K562 (cell line): Measurements from ENCODE around the gene FBXO27. TPM values are rescaled to one million over a fixed set of nuclear protein-coding genes. Genes with fewer than 3 reads are reported as not detected.

Experiments
- EHMT2 ChIP-seq: fragments of 450-650 bp; IDR thresholded peaks from 2 replicates; pipeline ENCODE4 v1.6.1; 2018; ENCODE audit warnings: antibody characterized with exemption
- HMG20B ChIP-seq: fragments of 250-450 bp; sonication (Bioruptor Pico); IDR thresholded peaks from 2 replicates; pipeline ENCODE4 v1.5.0; 2021; ENCODE audit warnings: mild to moderate bottlenecking
- TSHZ1 ChIP-seq: fragments of 250-450 bp; sonication (Bioruptor Pico); IDR thresholded peaks from 2 replicates; pipeline ENCODE4 v1.4.0; 2020; ENCODE audit warnings: mild to moderate bottlenecking, moderate library complexity
- ZNF12 ChIP-seq: sonication (generic); formaldehyde crosslinking; IDR thresholded peaks from 2 replicates; pipeline ENCODE4 v1.4.0; 2020; ENCODE audit warnings: mild to moderate bottlenecking, missing genetic modification reagents
- ZNF408 ChIP-seq: fragments of 250-450 bp; sonication (Bioruptor Pico); IDR thresholded peaks from 2 replicates; pipeline ENCODE4 v1.4.0; 2020; ENCODE audit warnings: low read depth, mild to moderate bottlenecking, moderate library complexity
- polyA plus RNA-seq, 8 experiments: library from polyadenylated mRNA; depleted of rRNA in 4 of 8; stranded (reverse) in 5 of 8; unstranded in 3 of 8; fragments of >200 nt; fragmentation: Nextera tagmentation in 2 of 8; fragmentation: Illumina TruSeq in 1 of 8; extraction: Ambion mirVana in 2 of 8; extraction: Trizol in 1 of 8; gene quantifications; 2 replicates each; pipeline versions ENCODE4 v1.2.1 to v1.2.3, GENCODE V29; 2011 to 2014; ENCODE audit warnings: inconsistent platforms in 1 of 8, missing spikeins in 1 of 8
- total RNA-seq, 7 experiments: library from RNA; depleted of rRNA in 6 of 7; stranded (reverse); fragments of >200 nt in 6 of 7; fragmentation: Illumina TruSeq in 2 of 7; extraction: Trizol in 2 of 7; gene quantifications; 2 replicates each; pipeline versions ENCODE4 v1.2.1 to v1.2.3, GENCODE V29; 2011 to 2021; ENCODE audit warnings: low replicate concordance in 1 of 7
- TF ChIP-seq, protein P1 (sequence below), 2 experiments: fragments of 450-650 bp; formaldehyde crosslinking in 1 of 2; IDR thresholded peaks; 2 replicates each; pipeline versions ENCODE4 v1.4.0 to v1.6.1; 2014 to 2020; ENCODE audit warnings: mild to moderate bottlenecking in 2 of 2, borderline replicate concordance in 1 of 2, low read depth in 1 of 2
- TF ChIP-seq, protein P2 (sequence below): fragments of 450-650 bp; conservative IDR thresholded peaks from 2 replicates; pipeline ENCODE4 v1.6.1; 2016; ENCODE audit warnings: missing genetic modification characterization, low read depth, mild to moderate bottlenecking, control low read depth, missing compliant biosample characterization
- TF ChIP-seq, protein P3 (sequence below): sonication (generic); formaldehyde crosslinking; IDR thresholded peaks from 2 replicates; pipeline ENCODE4 v1.8.0; 2022; ENCODE audit warnings: mild to moderate bottlenecking, missing genetic modification reagents

The FBXO27 gene
- total and polyA plus RNA-seq, 9 of the 15 experiments (the other 6 are each of a cell fraction or from before 2014, with no cell fraction given) = 1.8 to 11.0 (median 6.3) TPM

DNA sequence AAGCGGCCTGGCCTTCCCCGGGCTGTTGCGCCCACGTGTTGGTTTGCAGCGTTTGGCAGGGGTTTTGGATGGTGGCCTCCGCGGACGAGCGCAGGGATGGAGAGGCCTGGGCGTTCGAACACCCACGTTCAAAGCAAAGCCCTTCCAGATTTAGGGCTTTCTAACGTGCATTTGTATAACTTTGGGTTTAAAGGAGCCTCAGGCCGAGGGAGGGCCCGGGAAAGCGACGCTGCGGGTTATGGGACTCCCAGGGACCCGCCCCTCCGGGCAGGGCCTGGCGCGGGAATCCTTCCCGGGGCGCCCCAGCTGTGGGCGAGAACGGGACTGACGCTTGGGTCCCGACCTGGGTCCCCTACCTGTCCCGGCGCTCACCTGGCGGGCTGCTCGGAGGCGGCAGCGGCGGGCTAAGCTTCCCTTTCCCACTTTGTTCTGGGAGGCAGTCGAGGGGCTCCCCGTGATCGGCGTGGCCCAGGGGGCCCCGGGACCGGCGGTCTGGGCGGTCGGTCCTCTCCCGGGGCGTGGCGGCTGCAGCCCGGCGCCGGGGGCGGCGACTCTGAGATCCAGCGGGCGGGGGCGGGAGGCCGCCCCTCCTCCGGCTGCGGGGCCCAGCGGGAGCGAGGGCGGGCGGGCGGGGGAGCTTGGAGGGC lies 57.0 kb downstream of the FBXO27 start, which contains the start of gene FBXO17 (continued):
- TF ChIP-seq TSHZ1 (CRISPR knock-in tag) (no peak), EHMT2 (no peak), ZNF12 (CRISPR knock-in tag) (no peak), ZNF408 (CRISPR knock-in tag) (no peak), HMG20B (no peak)
- TF ChIP-seq, protein P1, sequence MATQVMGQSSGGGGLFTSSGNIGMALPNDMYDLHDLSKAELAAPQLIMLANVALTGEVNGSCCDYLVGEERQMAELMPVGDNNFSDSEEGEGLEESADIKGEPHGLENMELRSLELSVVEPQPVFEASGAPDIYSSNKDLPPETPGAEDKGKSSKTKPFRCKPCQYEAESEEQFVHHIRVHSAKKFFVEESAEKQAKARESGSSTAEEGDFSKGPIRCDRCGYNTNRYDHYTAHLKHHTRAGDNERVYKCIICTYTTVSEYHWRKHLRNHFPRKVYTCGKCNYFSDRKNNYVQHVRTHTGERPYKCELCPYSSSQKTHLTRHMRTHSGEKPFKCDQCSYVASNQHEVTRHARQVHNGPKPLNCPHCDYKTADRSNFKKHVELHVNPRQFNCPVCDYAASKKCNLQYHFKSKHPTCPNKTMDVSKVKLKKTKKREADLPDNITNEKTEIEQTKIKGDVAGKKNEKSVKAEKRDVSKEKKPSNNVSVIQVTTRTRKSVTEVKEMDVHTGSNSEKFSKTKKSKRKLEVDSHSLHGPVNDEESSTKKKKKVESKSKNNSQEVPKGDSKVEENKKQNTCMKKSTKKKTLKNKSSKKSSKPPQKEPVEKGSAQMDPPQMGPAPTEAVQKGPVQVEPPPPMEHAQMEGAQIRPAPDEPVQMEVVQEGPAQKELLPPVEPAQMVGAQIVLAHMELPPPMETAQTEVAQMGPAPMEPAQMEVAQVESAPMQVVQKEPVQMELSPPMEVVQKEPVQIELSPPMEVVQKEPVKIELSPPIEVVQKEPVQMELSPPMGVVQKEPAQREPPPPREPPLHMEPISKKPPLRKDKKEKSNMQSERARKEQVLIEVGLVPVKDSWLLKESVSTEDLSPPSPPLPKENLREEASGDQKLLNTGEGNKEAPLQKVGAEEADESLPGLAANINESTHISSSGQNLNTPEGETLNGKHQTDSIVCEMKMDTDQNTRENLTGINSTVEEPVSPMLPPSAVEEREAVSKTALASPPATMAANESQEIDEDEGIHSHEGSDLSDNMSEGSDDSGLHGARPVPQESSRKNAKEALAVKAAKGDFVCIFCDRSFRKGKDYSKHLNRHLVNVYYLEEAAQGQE (IDR thresholded peaks at IDR 0.05; ENCODE audit: borderline replicate concordance) = no peak
- TF ChIP-seq, protein P1 (CRISPR knock-in tag; IDR thresholded peaks at IDR 0.05; ENCODE audit: low read depth) = no peak
- TF ChIP-seq, protein P2, sequence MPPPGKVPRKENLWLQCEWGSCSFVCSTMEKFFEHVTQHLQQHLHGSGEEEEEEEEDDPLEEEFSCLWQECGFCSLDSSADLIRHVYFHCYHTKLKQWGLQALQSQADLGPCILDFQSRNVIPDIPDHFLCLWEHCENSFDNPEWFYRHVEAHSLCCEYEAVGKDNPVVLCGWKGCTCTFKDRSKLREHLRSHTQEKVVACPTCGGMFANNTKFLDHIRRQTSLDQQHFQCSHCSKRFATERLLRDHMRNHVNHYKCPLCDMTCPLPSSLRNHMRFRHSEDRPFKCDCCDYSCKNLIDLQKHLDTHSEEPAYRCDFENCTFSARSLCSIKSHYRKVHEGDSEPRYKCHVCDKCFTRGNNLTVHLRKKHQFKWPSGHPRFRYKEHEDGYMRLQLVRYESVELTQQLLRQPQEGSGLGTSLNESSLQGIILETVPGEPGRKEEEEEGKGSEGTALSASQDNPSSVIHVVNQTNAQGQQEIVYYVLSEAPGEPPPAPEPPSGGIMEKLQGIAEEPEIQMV (tag) = no peak
- TF ChIP-seq, protein P3, sequence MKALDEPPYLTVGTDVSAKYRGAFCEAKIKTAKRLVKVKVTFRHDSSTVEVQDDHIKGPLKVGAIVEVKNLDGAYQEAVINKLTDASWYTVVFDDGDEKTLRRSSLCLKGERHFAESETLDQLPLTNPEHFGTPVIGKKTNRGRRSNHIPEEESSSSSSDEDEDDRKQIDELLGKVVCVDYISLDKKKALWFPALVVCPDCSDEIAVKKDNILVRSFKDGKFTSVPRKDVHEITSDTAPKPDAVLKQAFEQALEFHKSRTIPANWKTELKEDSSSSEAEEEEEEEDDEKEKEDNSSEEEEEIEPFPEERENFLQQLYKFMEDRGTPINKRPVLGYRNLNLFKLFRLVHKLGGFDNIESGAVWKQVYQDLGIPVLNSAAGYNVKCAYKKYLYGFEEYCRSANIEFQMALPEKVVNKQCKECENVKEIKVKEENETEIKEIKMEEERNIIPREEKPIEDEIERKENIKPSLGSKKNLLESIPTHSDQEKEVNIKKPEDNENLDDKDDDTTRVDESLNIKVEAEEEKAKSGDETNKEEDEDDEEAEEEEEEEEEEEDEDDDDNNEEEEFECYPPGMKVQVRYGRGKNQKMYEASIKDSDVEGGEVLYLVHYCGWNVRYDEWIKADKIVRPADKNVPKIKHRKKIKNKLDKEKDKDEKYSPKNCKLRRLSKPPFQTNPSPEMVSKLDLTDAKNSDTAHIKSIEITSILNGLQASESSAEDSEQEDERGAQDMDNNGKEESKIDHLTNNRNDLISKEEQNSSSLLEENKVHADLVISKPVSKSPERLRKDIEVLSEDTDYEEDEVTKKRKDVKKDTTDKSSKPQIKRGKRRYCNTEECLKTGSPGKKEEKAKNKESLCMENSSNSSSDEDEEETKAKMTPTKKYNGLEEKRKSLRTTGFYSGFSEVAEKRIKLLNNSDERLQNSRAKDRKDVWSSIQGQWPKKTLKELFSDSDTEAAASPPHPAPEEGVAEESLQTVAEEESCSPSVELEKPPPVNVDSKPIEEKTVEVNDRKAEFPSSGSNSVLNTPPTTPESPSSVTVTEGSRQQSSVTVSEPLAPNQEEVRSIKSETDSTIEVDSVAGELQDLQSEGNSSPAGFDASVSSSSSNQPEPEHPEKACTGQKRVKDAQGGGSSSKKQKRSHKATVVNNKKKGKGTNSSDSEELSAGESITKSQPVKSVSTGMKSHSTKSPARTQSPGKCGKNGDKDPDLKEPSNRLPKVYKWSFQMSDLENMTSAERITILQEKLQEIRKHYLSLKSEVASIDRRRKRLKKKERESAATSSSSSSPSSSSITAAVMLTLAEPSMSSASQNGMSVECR (CRISPR knock-in tag) = peak; percentile 81
